Ureter (tissue), 1 donor: Measurements from ENCODE around the gene SLC28A1. TPM values are rescaled to one million over a fixed set of nuclear protein-coding genes. Genes with fewer than 3 reads are reported as not detected.

ENCODE experiments used
- DNase-seq: peaks from one replicate; pipeline ENCODE4 v3.0.0-alpha.2; 2020; ENCODE audit warnings: low spot score
- total RNA-seq: library from RNA; stranded (reverse); gene quantifications from one replicate; pipeline ENCODE4 v1.2.4, GENCODE V29; 2023
- donor health status: DM: yes; HTN: yes; CAD: no.

SLC28A1 gene
- total RNA-seq, 1 donor from 2014 or later, result not detected

- DNase-seq, result no peak
Measured at GRCh38 chr15:84992157-84992944, 107.9 kb downstream of the SLC28A1 start.

Other genes with a start within 250 kb of the SLC28A1 start
- gene WDR73, start 230.4 kb upstream of the SLC28A1 start, total RNA-seq, result 48.2 TPM
- gene NMB, start 226.5 kb upstream of the SLC28A1 start, total RNA-seq, result 9.1 TPM
- gene SEC11A, start 168.5 kb upstream of the SLC28A1 start, total RNA-seq, result 130 TPM
- gene ZNF592, start 136.1 kb upstream of the SLC28A1 start, total RNA-seq, result 29.0 TPM
- gene ALPK3, start 67.3 kb upstream of the SLC28A1 start, total RNA-seq, result 9.7 TPM
- gene PDE8A, start 97.2 kb downstream of the SLC28A1 start, total RNA-seq, result 67.4 TPM